Endothelial cell of umbilical vein (primary cell): ENCODE results near the gene ZNF101.

Experiments
- CTCF ChIP-seq, 2 donors: IDR thresholded peaks; 1 replicate in 1 of 2; 2 replicates in 1 of 2; pipeline ENCODE4 v1.5.1; 2011; ENCODE audit warnings: low read length in 2 of 2, mild to moderate bottlenecking in 2 of 2, moderate library complexity in 2 of 2, control low read depth in 1 of 2, inconsistent platforms in 1 of 2, low read depth in 1 of 2; ENCODE audit not compliant: insufficient read depth in 1 of 2; ENCODE audit errors: extremely low read depth in 1 of 2
- EZH2 ChIP-seq: IDR thresholded peaks from 2 replicates; pipeline ENCODE4 v1.6.1; 2012; ENCODE audit warnings: borderline replicate concordance, low read depth, mild to moderate bottlenecking, moderate library complexity, low read length, inconsistent platforms; ENCODE audit not compliant: severe bottlenecking
- FOS ChIP-seq: IDR thresholded peaks from 2 replicates; pipeline ENCODE4 v1.6.1; 2011; ENCODE audit warnings: mild to moderate bottlenecking, low read length, moderate library complexity, borderline replicate concordance; ENCODE audit not compliant: insufficient read depth
- GATA2 ChIP-seq: IDR thresholded peaks from 2 replicates; pipeline ENCODE4 v1.7.0; 2011; ENCODE audit warnings: low read depth, mild to moderate bottlenecking, moderate library complexity, mixed read lengths, low read length; ENCODE audit not compliant: insufficient read length, insufficient read depth
- JUN ChIP-seq: IDR thresholded peaks from 2 replicates; pipeline ENCODE4 v1.6.1; 2011; ENCODE audit warnings: borderline replicate concordance, low read depth; ENCODE audit not compliant: insufficient read length, insufficient read depth
- MAX ChIP-seq: IDR thresholded peaks from 2 replicates; pipeline ENCODE4 v1.6.1; 2011; ENCODE audit not compliant: insufficient read depth, insufficient read length
- POLR2A ChIP-seq: IDR thresholded peaks from 2 replicates; pipeline ENCODE4 v1.6.1; 2012; ENCODE audit warnings: low read depth, mild to moderate bottlenecking, control low read depth, low read length
- POLR2AphosphoS5 ChIP-seq: IDR thresholded peaks from 2 replicates; pipeline ENCODE4 v1.6.1; 2012; ENCODE audit warnings: low read depth, mild to moderate bottlenecking, control low read depth, low read length, moderate library complexity; ENCODE audit not compliant: insufficient read depth

- TF ChIP-seq CTCF (IDR thresholded peaks at IDR 0.05; ENCODE audit: extremely low read depth in 1 of 2, insufficient read depth in 1 of 2, low read depth in 1 of 2, low read length in 2 of 2) (no peak), POLR2A (no peak), POLR2AphosphoS5 (no peak), FOS (no peak), MAX (no peak), EZH2 (no peak), JUN (no peak), GATA2 (no peak)
Measured at GRCh38 chr19:19710506-19710905, 41.9 kb downstream of the ZNF101 start.
